ENCODE results near the gene RBMS3. TPM values are rescaled to one million over a fixed set of nuclear protein-coding genes. Genes with fewer than 3 reads are reported as not detected.

The RBMS3 gene
- total RNA-seq, 4 donors from 2014 or later = 116 to 171 (median 152) TPM

DNA sequence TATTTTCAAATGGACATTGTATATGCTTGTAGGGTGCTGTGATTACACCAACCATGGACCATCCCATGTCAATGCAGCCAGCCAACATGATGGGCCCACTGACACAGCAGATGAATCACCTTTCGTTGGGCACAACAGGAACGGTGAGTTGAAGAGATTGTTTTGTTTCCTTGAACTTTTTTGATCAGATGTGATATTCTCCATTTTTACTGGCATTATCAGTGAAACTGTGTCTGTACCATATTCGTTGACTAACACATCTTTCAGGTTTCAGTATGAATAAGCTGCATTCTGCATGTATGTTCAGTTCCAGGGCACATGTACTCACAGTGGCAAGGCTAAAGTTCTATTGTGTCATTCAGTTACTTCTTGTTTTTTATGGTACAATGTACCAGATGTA is 655.2 kb downstream of the RBMS3 start:
- no peaks in the 10 kb centered on the region for H3K27me3 ChIP-seq
- no peak overlapping the region for H3K27ac ChIP-seq
- H3K36me3 ChIP-seq = no peaks in the 10 kb centered on the region
- H3K4me3 ChIP-seq (replicated peaks in 1 of 3) = no peak overlapping the region
- TF ChIP-seq, protein P1, sequence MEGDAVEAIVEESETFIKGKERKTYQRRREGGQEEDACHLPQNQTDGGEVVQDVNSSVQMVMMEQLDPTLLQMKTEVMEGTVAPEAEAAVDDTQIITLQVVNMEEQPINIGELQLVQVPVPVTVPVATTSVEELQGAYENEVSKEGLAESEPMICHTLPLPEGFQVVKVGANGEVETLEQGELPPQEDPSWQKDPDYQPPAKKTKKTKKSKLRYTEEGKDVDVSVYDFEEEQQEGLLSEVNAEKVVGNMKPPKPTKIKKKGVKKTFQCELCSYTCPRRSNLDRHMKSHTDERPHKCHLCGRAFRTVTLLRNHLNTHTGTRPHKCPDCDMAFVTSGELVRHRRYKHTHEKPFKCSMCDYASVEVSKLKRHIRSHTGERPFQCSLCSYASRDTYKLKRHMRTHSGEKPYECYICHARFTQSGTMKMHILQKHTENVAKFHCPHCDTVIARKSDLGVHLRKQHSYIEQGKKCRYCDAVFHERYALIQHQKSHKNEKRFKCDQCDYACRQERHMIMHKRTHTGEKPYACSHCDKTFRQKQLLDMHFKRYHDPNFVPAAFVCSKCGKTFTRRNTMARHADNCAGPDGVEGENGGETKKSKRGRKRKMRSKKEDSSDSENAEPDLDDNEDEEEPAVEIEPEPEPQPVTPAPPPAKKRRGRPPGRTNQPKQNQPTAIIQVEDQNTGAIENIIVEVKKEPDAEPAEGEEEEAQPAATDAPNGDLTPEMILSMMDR (IDR thresholded peaks at IDR 0.05) = no peak
- TF ChIP-seq POLR2A (IDR thresholded peaks at IDR 0.05) = no peak
- DNase-seq = no peak
- intact Hi-C loops (cut with DNase I) = no loop called here
- WGBS, 2 donors = 91 to 94% methylated on average over 3 of the region's 3 CpGs
- no peaks in the 10 kb centered on the region for H3K9me3 ChIP-seq
- H3K4me1 ChIP-seq = peaks cover 0 to 4% of the 10 kb centered on the region in 2 donors

DNA sequence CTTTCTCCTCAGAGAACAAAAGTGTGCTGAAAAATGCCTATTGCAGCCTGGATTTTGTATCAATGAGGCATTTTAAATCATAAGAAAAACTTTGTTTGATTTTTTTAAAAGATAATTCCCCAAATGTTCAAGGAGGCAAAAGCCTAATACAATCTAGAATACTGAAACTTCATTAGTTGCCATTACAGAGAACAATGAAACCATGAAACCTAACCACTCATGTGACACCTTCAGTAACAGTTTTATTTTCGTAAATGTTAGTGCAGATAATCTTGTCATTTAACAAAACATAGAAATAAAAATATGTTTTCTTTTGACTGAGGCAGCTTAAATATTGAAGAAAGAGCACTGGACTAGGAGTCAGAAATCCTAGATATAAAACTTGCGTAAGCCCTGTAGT is 655.9 kb downstream of the RBMS3 start:
- Histone ChIP-seq H3K27me3 (no peaks in the 10 kb centered on the region), H3K27ac (no peak overlapping the region), H3K9me3 (no peaks in the 10 kb centered on the region), H3K4me3 (replicated peaks in 1 of 3) (no peak overlapping the region), H3K4me1 (peaks cover 0 to 4% of the 10 kb centered on the region in 2 donors), H3K36me3 (no peaks in the 10 kb centered on the region)
- 97% methylated on average over 2 of the region's 2 CpGs for WGBS, 2 donors
- DNase-seq = no peak
- intact Hi-C loops (cut with DNase I) = no loop called here
- TF ChIP-seq, protein P1 (IDR thresholded peaks at IDR 0.05) = no peak
- TF ChIP-seq POLR2A (IDR thresholded peaks at IDR 0.05) = no peak

DNA sequence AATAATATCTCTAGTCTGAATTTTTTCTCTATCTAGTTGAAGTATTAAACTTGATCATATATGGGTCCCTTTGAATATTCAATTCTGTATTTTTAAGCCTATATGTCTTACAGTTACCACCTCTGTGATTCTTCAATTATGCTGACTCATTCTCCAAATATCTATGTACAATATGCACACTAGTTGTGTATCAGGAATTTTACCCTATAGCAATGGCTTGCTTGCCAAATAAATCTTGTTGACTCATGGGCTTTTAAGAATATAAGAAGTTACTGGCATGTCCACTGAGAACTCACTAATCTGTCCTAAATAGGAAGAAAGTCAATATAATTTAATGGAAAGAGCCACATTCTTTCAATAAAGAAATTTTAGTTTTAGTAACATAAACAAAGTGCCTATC is 656.3 kb downstream of the RBMS3 start:
- no peak overlapping the region for H3K4me3 ChIP-seq (replicated peaks in 1 of 3)
- no peak for TF ChIP-seq POLR2A (IDR thresholded peaks at IDR 0.05)
- TF ChIP-seq, protein P1 (IDR thresholded peaks at IDR 0.05) = no peak
- intact Hi-C loops (cut with DNase I) = no loop called here

DNA sequence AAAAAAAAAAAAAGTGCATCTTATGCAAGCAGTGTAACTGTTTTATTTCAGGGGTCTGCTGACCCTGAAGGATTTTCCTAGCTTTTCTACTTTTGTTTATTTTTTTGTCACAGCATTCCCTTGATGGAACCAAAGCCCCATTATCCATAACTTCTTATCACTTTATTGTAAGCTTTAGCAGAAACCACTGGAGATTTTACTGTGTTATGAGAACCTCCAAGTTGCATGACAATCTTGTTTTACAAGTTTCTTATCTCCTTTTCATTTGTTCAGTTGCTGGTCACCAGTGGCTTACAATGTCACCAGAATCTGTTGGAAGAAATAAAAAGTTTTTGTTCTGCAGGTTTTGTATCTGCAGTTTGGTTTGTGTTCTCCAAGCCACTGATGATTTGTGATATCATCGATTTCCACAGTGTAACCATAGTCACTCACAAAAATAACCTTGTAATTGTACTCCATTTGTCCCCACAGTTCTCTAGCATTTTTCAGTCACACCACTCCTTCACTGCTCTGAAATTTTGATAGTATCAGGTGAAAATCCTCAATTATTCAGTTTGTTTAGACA is 660.0 kb downstream of the RBMS3 start:
- TF ChIP-seq, protein P1 (IDR thresholded peaks at IDR 0.05) = no peak
- no peak for TF ChIP-seq POLR2A (IDR thresholded peaks at IDR 0.05)
- intact Hi-C loops (cut with DNase I) = no loop called here
- H3K27ac ChIP-seq = no peak overlapping the region
- no peaks in the 10 kb centered on the region for H3K27me3 ChIP-seq
- H3K4me3 ChIP-seq (replicated peaks in 1 of 3) = no peak overlapping the region
- no peaks in the 10 kb centered on the region for H3K36me3 ChIP-seq
- WGBS, 2 donors = 47 to 56% methylated on average over 1 of the region's 1 CpG
- no peak for DNase-seq
- no peaks in the 10 kb centered on the region for H3K9me3 ChIP-seq
- peaks cover 0 to 4% of the 10 kb centered on the region in 2 donors for H3K4me1 ChIP-seq

More for the DNA sequence above, 656.3 kb downstream of the RBMS3 start:
- Histone ChIP-seq H3K9me3 (no peaks in the 10 kb centered on the region), H3K4me1 (peaks cover 0 to 4% of the 10 kb centered on the region in 2 donors), H3K36me3 (no peaks in the 10 kb centered on the region), H3K27ac (no peak overlapping the region), H3K27me3 (no peaks in the 10 kb centered on the region)
- no peak for DNase-seq

DNA sequence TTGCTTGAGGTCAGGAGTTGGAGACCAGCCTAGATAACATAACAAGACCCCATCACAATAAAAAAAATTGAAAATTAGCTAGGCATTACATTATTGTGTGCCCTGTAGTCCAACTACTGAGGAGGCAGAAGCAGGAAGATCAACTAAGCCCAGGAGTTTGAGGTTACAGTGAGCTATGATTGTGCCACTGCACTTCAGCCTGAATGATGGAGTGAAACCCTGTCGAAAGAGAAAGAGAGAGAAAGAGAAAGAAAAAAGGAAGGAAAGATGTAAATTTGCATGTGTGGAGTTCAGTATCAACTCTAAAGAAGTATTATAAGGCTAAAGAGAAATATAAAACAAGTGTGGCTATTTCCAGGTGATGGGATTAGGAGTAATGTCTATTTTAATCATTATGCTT is 661.4 kb downstream of the RBMS3 start:
- no peaks in the 10 kb centered on the region for H3K9me3 ChIP-seq
- no peak overlapping the region for H3K4me3 ChIP-seq (replicated peaks in 1 of 3)
- 84 to 96% methylated on average over 1 of the region's 1 CpG for WGBS, 2 donors
- DNase-seq = no peak
- intact Hi-C loops (cut with DNase I) = no loop called here
- TF ChIP-seq, protein P1 (IDR thresholded peaks at IDR 0.05) = no peak
- TF ChIP-seq POLR2A (IDR thresholded peaks at IDR 0.05) = no peak
- no peaks in the 10 kb centered on the region for H3K36me3 ChIP-seq
- H3K4me1 ChIP-seq = peaks cover 0 to 4% of the 10 kb centered on the region in 2 donors
- H3K27me3 ChIP-seq = no peaks in the 10 kb centered on the region
- H3K27ac ChIP-seq = no peak overlapping the region

All from thyroid gland (tissue), 4 donors.